Spleen (tissue), 11 donors: ENCODE measurements around the gene TLE1. TPM values are rescaled to one million over a fixed set of nuclear protein-coding genes. Genes with fewer than 3 reads are reported as not detected.

Experiments used
- DNase-seq: peaks from one replicate; pipeline ENCODE4 v3.0.0-alpha.2; 2020
- H3K27ac ChIP-seq, 8 donors: fragments of 200-600 bp; sonication (generic) in 7 of 8; 1 replicate in 4 of 8; 2 replicates in 4 of 8; pipeline versions ENCODE4 v1.5.0 to v1.8.0; 2016 to 2021; ENCODE audit warnings: inconsistent platforms in 4 of 8, mild to moderate bottlenecking in 4 of 8, moderate library complexity in 1 of 8
- H3K27me3 ChIP-seq, 7 donors: fragments of 200-600 bp; sonication (generic) in 6 of 7; replicated peaks in 1 of 7; 1 replicate in 4 of 7; 2 replicates in 3 of 7; pipeline versions ENCODE4 v1.5.0 to v1.8.0; 2016 to 2021; ENCODE audit warnings: inconsistent platforms in 3 of 7, mild to moderate bottlenecking in 1 of 7
- H3K36me3 ChIP-seq, 6 donors: fragments of 200-600 bp; sonication (generic) in 5 of 6; 1 replicate in 4 of 6; 2 replicates in 2 of 6; pipeline versions ENCODE4 v1.5.0 to v1.8.0; 2016 to 2021; ENCODE audit warnings: inconsistent platforms in 2 of 6
- H3K4me1 ChIP-seq, 6 donors: fragments of 200-600 bp; sonication (generic) in 5 of 6; 1 replicate in 3 of 6; 2 replicates in 3 of 6; pipeline versions ENCODE4 v1.5.0 to v1.8.0; 2016 to 2021; ENCODE audit warnings: inconsistent platforms in 3 of 6
- H3K4me3 ChIP-seq, 8 donors: fragments of 200-600 bp; sonication (generic) in 7 of 8; 1 replicate in 4 of 8; 2 replicates in 4 of 8; pipeline versions ENCODE4 v1.5.0 to v1.8.0; 2016 to 2021; ENCODE audit warnings: inconsistent platforms in 4 of 8, mild to moderate bottlenecking in 4 of 8, moderate library complexity in 2 of 8
- H3K9me3 ChIP-seq, 8 donors: fragments of 200-600 bp; sonication (generic) in 7 of 8; 1 replicate in 4 of 8; 2 replicates in 4 of 8; pipeline versions ENCODE4 v1.5.0 to v1.8.0; 2016 to 2021; ENCODE audit warnings: inconsistent platforms in 4 of 8
- CTCF ChIP-seq, 11 experiments: fragments of 200-600 bp in 7 of 11; fragments of 450-650 bp in 4 of 11; sonication (generic) in 4 of 11; IDR thresholded peaks in 8 of 11; conservative IDR thresholded peaks in 3 of 11; 1 replicate in 7 of 11; 2 replicates in 4 of 11; pipeline versions ENCODE4 v1.4.0 to v1.8.0; 2016 to 2021; ENCODE audit warnings: antibody characterized with exemption in 11 of 11, inconsistent platforms in 4 of 11, mild to moderate bottlenecking in 1 of 11
- POLR2A ChIP-seq, 3 donors: fragments of 450-650 bp; IDR thresholded peaks; one replicate each; pipeline ENCODE4 v1.5.1; 2017; ENCODE audit warnings: antibody characterized with exemption in 3 of 3, mild to moderate bottlenecking in 1 of 3
- POLR2AphosphoS5 ChIP-seq, 3 donors: sonication (generic); formaldehyde crosslinking; IDR thresholded peaks; one replicate each; pipeline ENCODE4 v1.5.1; 2017; ENCODE audit warnings: antibody characterized with exemption in 3 of 3
- WGBS, 5 donors: extraction: QIAGEN DNeasy Blood & Tissue Kit in 3 of 5; methylation state at CpG; one replicate each; pipeline versions ENCODE4 v1.1.5 to v1.1.7; 2013 to 2018; 5-methylcytosine and 5-hydroxymethylcytosine counted together
- intact Hi-C: fragments of 100-400 bp; cut with DNase I; formaldehyde crosslinking; loops from one replicate; pipeline ENCODE4 v1.15.0; 2023; ENCODE audit warnings: low total_unique reads
- polyA plus RNA-seq, 3 donors: library from polyadenylated mRNA; stranded (reverse); fragments of 200-250 nt; gene quantifications; one replicate each; pipeline ENCODE4 v1.2.1, GENCODE V29; 2013
- total RNA-seq, 7 donors: library from RNA; depleted of rRNA in 3 of 7; stranded (reverse); fragments of >200 nt in 3 of 7; fragmentation: NEBNext Ultra II Directional in 4 of 7; extraction: Animal tissue kit (Norgen Biotek cat#: 25700) in 4 of 7; gene quantifications; one replicate each; pipeline versions ENCODE4 v1.1.0 to v1.2.1, GENCODE V29; 2016 to 2021
- donor health status: healthy with polysubstance abuse.
- donor health status: DM: no; HTN: no; CAD: no; lungs with moderate emphysema.
- donor health status: DM: no; HTN: no; CAD: no.
- donor health status: Bipolar disorder and iron deficiency.
- donor health status: healthy.
- donor health status: DM: no; HTN: no; CAD: no.
- donor health status: DM: yes; HTN: yes; CAD: no.

TLE1 gene
- total and polyA plus RNA-seq, 10 donors: 34.7 to 110 (median 60.2) TPM

- intact Hi-C loops: no loop called here
- H3K9me3 ChIP-seq: no peaks in the 10 kb centered on the region
- 75 to 84% (median 81%) methylated on average over 6 of the region's 6 CpGs for WGBS, 5 donors
- no peaks in the 10 kb centered on the region for H3K27me3 ChIP-seq
- no peaks in the 10 kb centered on the region for H3K36me3 ChIP-seq
- no peak for TF ChIP-seq CTCF (IDR thresholded peaks at IDR 0.05 in 8 of 11, conservative IDR thresholded peaks at IDR 0.05 in 3 of 11)
- TF ChIP-seq POLR2AphosphoS5 (IDR thresholded peaks at IDR 0.05): no peak
- TF ChIP-seq POLR2A (IDR thresholded peaks at IDR 0.05): no peak
- peaks cover 0 to 4% (median 0%) of the 10 kb centered on the region in 6 donors for H3K4me1 ChIP-seq
- no peak for DNase-seq
- H3K4me3 ChIP-seq: no peak overlapping the region
- H3K27ac ChIP-seq: no peak overlapping the region
Observed at GRCh38 chr9:81549500-81550206, 139.7 kb downstream of the TLE1 start.

GRCh38 chr9:81548911-81549310 lies 140.4 kb downstream of the TLE1 start:
- no peak overlapping the region for H3K27ac ChIP-seq
- no peak overlapping the region for H3K4me3 ChIP-seq
- DNase-seq: no peak
- H3K27me3 ChIP-seq: no peaks in the 10 kb centered on the region
- 84 to 92% (median 88%) methylated on average over 2 of the region's 2 CpGs for WGBS, 5 donors
- peaks cover 0 to 4% (median 0%) of the 10 kb centered on the region in 6 donors for H3K4me1 ChIP-seq
- intact Hi-C loops: no loop called here
- no peaks in the 10 kb centered on the region for H3K36me3 ChIP-seq
- no peaks in the 10 kb centered on the region for H3K9me3 ChIP-seq
- TF ChIP-seq POLR2AphosphoS5 (IDR thresholded peaks at IDR 0.05) (no peak), CTCF (IDR thresholded peaks at IDR 0.05 in 8 of 11, conservative IDR thresholded peaks at IDR 0.05 in 3 of 11) (no peak), POLR2A (IDR thresholded peaks at IDR 0.05) (no peak)

- no peaks in the 10 kb centered on the region for H3K27me3 ChIP-seq
Observed at GRCh38 chr9:81546489-81546888, 142.9 kb downstream of the TLE1 start.

More at GRCh38 chr9:81546489-81546888, 142.9 kb downstream of the TLE1 start:
- intact Hi-C loops: no loop called here
- 65 to 81% (median 75%) methylated on average over 4 of the region's 4 CpGs for WGBS, 5 donors
- Histone ChIP-seq H3K4me1 (peaks cover 0 to 4% (median 0%) of the 10 kb centered on the region in 6 donors), H3K4me3 (no peak overlapping the region), H3K9me3 (no peaks in the 10 kb centered on the region), H3K36me3 (no peaks in the 10 kb centered on the region), H3K27ac (no peak overlapping the region)
- TF ChIP-seq POLR2A (IDR thresholded peaks at IDR 0.05) (no peak), CTCF (IDR thresholded peaks at IDR 0.05 in 8 of 11, conservative IDR thresholded peaks at IDR 0.05 in 3 of 11) (no peak), POLR2AphosphoS5 (IDR thresholded peaks at IDR 0.05) (no peak)
- DNase-seq: no peak
